Lung (tissue), 12 donors: ENCODE results near the gene GPR137B. TPM values are rescaled to one million over a fixed set of nuclear protein-coding genes. Genes with fewer than 3 reads are reported as not detected.

ENCODE experiments used
- ATAC-seq: fragments of 200-7000 bp; cut with Tn5 transposase; one replicate; pipeline ENCODE4 v1.9.1; 2020; ENCODE audit warnings: moderate number of reproducible peaks; ENCODE audit not compliant: insufficient read depth, low FRiP score
- DNase-seq, 3 donors: peaks; one replicate each; pipeline ENCODE4 v3.0.0-alpha.2; 2013 to 2017
- H3K27ac ChIP-seq, 2 donors: one replicate each; pipeline ENCODE4 v1.5.1; 2013; ENCODE audit warnings: mild to moderate bottlenecking in 2 of 2, moderate library complexity in 2 of 2, control low read depth in 1 of 2, inconsistent platforms in 1 of 2, low read depth in 1 of 2, low read length in 1 of 2
- H3K27me3 ChIP-seq, 3 donors: one replicate each; pipeline ENCODE4 v1.5.1; 2013; ENCODE audit warnings: low read length in 2 of 3; ENCODE audit not compliant: control insufficient read depth in 3 of 3, insufficient read depth in 3 of 3
- H3K36me3 ChIP-seq, 4 donors: one replicate each; pipeline ENCODE4 v1.5.1; 2013; ENCODE audit warnings: low read length in 4 of 4, mild to moderate bottlenecking in 1 of 4, moderate library complexity in 1 of 4; ENCODE audit not compliant: control insufficient read depth in 4 of 4, insufficient read depth in 4 of 4
- H3K4me1 ChIP-seq, 5 donors: one replicate each; pipeline ENCODE4 v1.5.1; 2013; ENCODE audit warnings: low read length in 5 of 5, mild to moderate bottlenecking in 2 of 5, moderate library complexity in 1 of 5; ENCODE audit not compliant: control insufficient read depth in 5 of 5, insufficient read depth in 5 of 5
- H3K4me3 ChIP-seq: one replicate; pipeline ENCODE4 v1.5.1; 2013; ENCODE audit warnings: mild to moderate bottlenecking, control low read depth, moderate library complexity
- H3K9ac ChIP-seq, 2 donors: one replicate each; pipeline ENCODE4 v1.5.1; 2013; ENCODE audit warnings: low read length in 2 of 2, control low read depth in 1 of 2; ENCODE audit not compliant: insufficient read depth in 1 of 2
- H3K9me3 ChIP-seq, 4 donors: one replicate each; pipeline ENCODE4 v1.5.1; 2013; ENCODE audit warnings: low read length in 3 of 4, mild to moderate bottlenecking in 1 of 4, moderate library complexity in 1 of 4; ENCODE audit not compliant: control insufficient read depth in 4 of 4, insufficient read depth in 3 of 4
- CTCF ChIP-seq: IDR thresholded peaks from 2 replicates; pipeline ENCODE4 v1.5.1; 2012; ENCODE audit warnings: mild to moderate bottlenecking; ENCODE audit errors: control extremely low read depth, extremely low read depth
- WGBS, 2 donors: extraction: QIAGEN DNeasy Blood & Tissue Kit; methylation state at CpG; one replicate each; pipeline ENCODE4 v1.1.7; 2013; 5-methylcytosine and 5-hydroxymethylcytosine counted together
- polyA plus RNA-seq, 2 donors: library from polyadenylated mRNA; stranded (reverse); fragments of 200-250 nt; gene quantifications; one replicate each; pipeline ENCODE4 v1.2.1, GENCODE V29; 2013
- total RNA-seq, 2 donors: library from RNA; depleted of rRNA in 1 of 2; stranded (reverse); fragments of >200 nt in 1 of 2; gene quantifications; one replicate each; pipeline ENCODE4 v1.2.1, GENCODE V29; 2014 to 2021
- donor health status: control.
- donor health status: control.
- donor health status: Bipolar disorder and iron deficiency.
- donor health status: healthy.
- donor health status: DM: yes; HTN: yes; CAD: no.

Gene GPR137B
- total and polyA plus RNA-seq, 4 donors: 7.0 to 31.0 (median 19.1) TPM

GRCh38 chr1:236149003-236149595, 6.8 kb downstream of the GPR137B start:
- no peak for ATAC-seq
- Histone ChIP-seq H3K4me1 (peaks cover 5 to 10% (median 8%) of the 10 kb centered on the region in 5 donors), H3K9me3 (no peaks in the 10 kb centered on the region), H3K9ac (no peak overlapping the region), H3K36me3 (peaks cover 0 to 4% (median 0%) of the 10 kb centered on the region in 4 donors), H3K27me3 (no peaks in the 10 kb centered on the region), H3K27ac (peak overlapping the region in 1 of 2 donors; percentile 34), H3K4me3 (no peak overlapping the region)
- no peak for TF ChIP-seq CTCF
- peak in 1 of 3 donors; percentile 12 for DNase-seq
- 75 to 82% methylated on average over 18 of the region's 18 CpGs for WGBS, 2 donors

GRCh38 chr1:236149696-236150228, 7.4 kb downstream of the GPR137B start:
- Histone ChIP-seq H3K9ac (no peak overlapping the region), H3K4me3 (no peak overlapping the region), H3K9me3 (no peaks in the 10 kb centered on the region), H3K4me1 (peaks cover 2 to 10% (median 5%) of the 10 kb centered on the region in 5 donors), H3K36me3 (peaks cover 0 to 4% (median 0%) of the 10 kb centered on the region in 4 donors), H3K27me3 (no peaks in the 10 kb centered on the region), H3K27ac (peak overlapping the region in 1 of 2 donors; percentile 34)
- DNase-seq (no peak), ATAC-seq (no peak)
- no peak for TF ChIP-seq CTCF
- WGBS, 2 donors: 89 to 90% methylated on average over 10 of the region's 10 CpGs

GRCh38 chr1:236150311-236150955, 8.1 kb downstream of the GPR137B start:
- DNase-seq: no peak
- H3K36me3 ChIP-seq: peaks cover 0 to 4% (median 0%) of the 10 kb centered on the region in 4 donors
- no peaks in the 10 kb centered on the region for H3K9me3 ChIP-seq
- peaks cover 0 to 10% (median 5%) of the 10 kb centered on the region in 5 donors for H3K4me1 ChIP-seq
- no peak for TF ChIP-seq CTCF
- H3K9ac ChIP-seq: no peak overlapping the region
- 87 to 91% methylated on average over 19 of the region's 19 CpGs for WGBS, 2 donors
- no peak overlapping the region for H3K4me3 ChIP-seq
- no peak for ATAC-seq
- H3K27me3 ChIP-seq: no peaks in the 10 kb centered on the region
- H3K27ac ChIP-seq: peak overlapping the region in 1 of 2 donors; percentile 73
